ENCODE measurements around the gene ACADVL.

- TF ChIP-seq CTCF (IDR thresholded peaks at IDR 0.05) (no peak), POLR2AphosphoS5 (IDR thresholded peaks at IDR 0.05) (peak; percentile 85), POLR2A (IDR thresholded peaks at IDR 0.05) (peak; percentile 33)
These were observed 39.2 kb downstream of the ACADVL start for GRCh38 chr17:7258731-7259554.
